Transverse colon (tissue), 4 donors: Measurements from ENCODE around the gene IARS2. TPM values are rescaled to one million over a fixed set of nuclear protein-coding genes. Genes with fewer than 3 reads are reported as not detected.
A peak's percentile ranks its signal among the peaks of the same experiment; 100 is the strongest.
"Not testable (repeated sequence)": the region's sequence is repeated elsewhere in the genome, so short reads cannot be mapped to it uniquely, and the experiment has no call there.

Experiments used
- DNase-seq: peaks from one replicate; pipeline ENCODE4 v3.0.0-alpha.2; 2019
- H3K27ac ChIP-seq, 4 donors: fragments of 200-600 bp; sonication (generic); 2 replicates each; pipeline ENCODE4 v1.5.1; 2016 to 2018; ENCODE audit warnings: inconsistent platforms in 4 of 4
- H3K27me3 ChIP-seq: fragments of 200-600 bp; sonication (generic); 2 replicates; pipeline ENCODE4 v1.5.1; 2017; ENCODE audit warnings: inconsistent platforms
- H3K36me3 ChIP-seq, 4 donors: fragments of 200-600 bp; sonication (generic); 2 replicates each; pipeline ENCODE4 v1.5.1; 2017 to 2019; ENCODE audit warnings: inconsistent platforms in 4 of 4
- H3K4me1 ChIP-seq, 4 donors: fragments of 200-600 bp; sonication (generic); 2 replicates each; pipeline ENCODE4 v1.5.1; 2017 to 2020; ENCODE audit warnings: inconsistent platforms in 4 of 4
- H3K4me3 ChIP-seq, 4 donors: fragments of 200-600 bp; sonication (generic); 1 replicate in 1 of 4; 2 replicates in 3 of 4; pipeline versions ENCODE4 v1.5.1 to v1.6.1; 2017 to 2019; ENCODE audit warnings: inconsistent platforms in 4 of 4
- H3K9me3 ChIP-seq, 2 donors: fragments of 200-600 bp; sonication (generic); 2 replicates each; pipeline ENCODE4 v1.5.1; 2017 to 2019; ENCODE audit warnings: inconsistent platforms in 2 of 2
- EP300 ChIP-seq: sonication (generic); formaldehyde crosslinking; IDR thresholded peaks from one replicate; pipeline ENCODE4 v1.6.1; 2017; ENCODE audit warnings: antibody characterized with exemption, low read depth
- POLR2A ChIP-seq: fragments of 450-650 bp; IDR thresholded peaks from one replicate; pipeline ENCODE4 v1.6.1; 2016; ENCODE audit warnings: antibody characterized with exemption, mild to moderate bottlenecking, moderate library complexity
- POLR2AphosphoS5 ChIP-seq, 3 donors: sonication (generic); formaldehyde crosslinking; IDR thresholded peaks; one replicate each; pipeline ENCODE4 v1.6.1; 2016; ENCODE audit warnings: antibody characterized with exemption in 3 of 3
- WGBS, 2 donors: methylation state at CpG; one replicate each; pipeline ENCODE4 v1.1.5; 2018; ENCODE audit warnings: low coverage in 1 of 2; 5-methylcytosine and 5-hydroxymethylcytosine counted together
- in situ Hi-C, 4 donors: fragments of 200-750 bp; cut with MboI; loops; one replicate each; pipeline versions ENCODE4 v1.15.0 to v1.15.1; 2017; ENCODE audit warnings: low sequenced_read_pairs in 3 of 4, low pct_ligation_motif_present in 1 of 4, low pct_unique_long_range_greater_than_20kb in 1 of 4
- intact Hi-C: fragments of 100-400 bp; cut with DNase I; formaldehyde crosslinking; loops from one replicate; pipeline ENCODE4 v1.15.1; 2023; ENCODE audit warnings: low total_unique reads
- total RNA-seq, 4 donors: library from RNA; depleted of rRNA; stranded (reverse); fragments of >200 nt; gene quantifications; one replicate each; pipeline ENCODE4 v1.1.0, GENCODE V29; 2016
- TF ChIP-seq, protein P1 (sequence below), 5 experiments: fragments of 200-600 bp in 3 of 5; fragments of 450-650 bp in 2 of 5; sonication (generic) in 3 of 5; IDR thresholded peaks; 1 replicate in 2 of 5; 2 replicates in 3 of 5; pipeline ENCODE4 v1.5.1; 2016 to 2017; ENCODE audit warnings: antibody characterized with exemption in 5 of 5, inconsistent platforms in 3 of 5, mild to moderate bottlenecking in 2 of 5, moderate library complexity in 1 of 5

IARS2 gene
- total RNA-seq, 4 donors from 2014 or later: 46.2 to 87.0 (median 70.8) TPM

DNA sequence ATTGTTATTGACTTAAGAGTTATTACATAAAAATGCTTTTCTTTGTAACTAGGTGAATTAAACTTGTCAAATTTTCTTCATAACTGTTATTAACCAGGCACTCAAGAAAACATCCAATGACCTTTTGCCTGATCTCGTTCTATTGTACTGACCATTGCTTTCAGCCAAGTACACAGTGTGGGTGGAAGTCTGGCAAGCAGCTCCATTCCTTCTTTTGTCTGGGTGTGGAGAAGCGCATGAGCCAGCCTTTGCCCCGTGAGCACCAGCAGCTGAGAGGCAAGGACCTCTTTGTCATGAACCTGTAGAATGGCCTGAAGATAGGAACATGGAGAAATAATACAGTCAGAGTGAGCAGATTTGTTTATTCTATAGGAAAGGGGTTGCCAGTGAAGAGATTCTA lies 57.5 kb downstream of the IARS2 start:
- no peaks in the 10 kb centered on the region for H3K9me3 ChIP-seq
- no peaks in the 10 kb centered on the region for H3K27me3 ChIP-seq
- peaks cover 0 to 3% (median 0%) of the 10 kb centered on the region in 4 donors for H3K4me1 ChIP-seq
- peaks cover 0 to 33% (median 8%) of the 10 kb centered on the region in 4 donors for H3K36me3 ChIP-seq
- in situ Hi-C loops (no loop called here), intact Hi-C loops (no loop called here)
- no peak overlapping the region for H3K27ac ChIP-seq
- 72 to 78% methylated on average over 3 of the region's 3 CpGs for WGBS, 2 donors
- H3K4me3 ChIP-seq: no peak overlapping the region
- no peak for DNase-seq
- TF ChIP-seq EP300: no peak
- TF ChIP-seq, protein P1, sequence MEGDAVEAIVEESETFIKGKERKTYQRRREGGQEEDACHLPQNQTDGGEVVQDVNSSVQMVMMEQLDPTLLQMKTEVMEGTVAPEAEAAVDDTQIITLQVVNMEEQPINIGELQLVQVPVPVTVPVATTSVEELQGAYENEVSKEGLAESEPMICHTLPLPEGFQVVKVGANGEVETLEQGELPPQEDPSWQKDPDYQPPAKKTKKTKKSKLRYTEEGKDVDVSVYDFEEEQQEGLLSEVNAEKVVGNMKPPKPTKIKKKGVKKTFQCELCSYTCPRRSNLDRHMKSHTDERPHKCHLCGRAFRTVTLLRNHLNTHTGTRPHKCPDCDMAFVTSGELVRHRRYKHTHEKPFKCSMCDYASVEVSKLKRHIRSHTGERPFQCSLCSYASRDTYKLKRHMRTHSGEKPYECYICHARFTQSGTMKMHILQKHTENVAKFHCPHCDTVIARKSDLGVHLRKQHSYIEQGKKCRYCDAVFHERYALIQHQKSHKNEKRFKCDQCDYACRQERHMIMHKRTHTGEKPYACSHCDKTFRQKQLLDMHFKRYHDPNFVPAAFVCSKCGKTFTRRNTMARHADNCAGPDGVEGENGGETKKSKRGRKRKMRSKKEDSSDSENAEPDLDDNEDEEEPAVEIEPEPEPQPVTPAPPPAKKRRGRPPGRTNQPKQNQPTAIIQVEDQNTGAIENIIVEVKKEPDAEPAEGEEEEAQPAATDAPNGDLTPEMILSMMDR (IDR thresholded peaks at IDR 0.05): no peak
- no peak for TF ChIP-seq POLR2AphosphoS5 (IDR thresholded peaks at IDR 0.05)
- no peak for TF ChIP-seq POLR2A

DNA sequence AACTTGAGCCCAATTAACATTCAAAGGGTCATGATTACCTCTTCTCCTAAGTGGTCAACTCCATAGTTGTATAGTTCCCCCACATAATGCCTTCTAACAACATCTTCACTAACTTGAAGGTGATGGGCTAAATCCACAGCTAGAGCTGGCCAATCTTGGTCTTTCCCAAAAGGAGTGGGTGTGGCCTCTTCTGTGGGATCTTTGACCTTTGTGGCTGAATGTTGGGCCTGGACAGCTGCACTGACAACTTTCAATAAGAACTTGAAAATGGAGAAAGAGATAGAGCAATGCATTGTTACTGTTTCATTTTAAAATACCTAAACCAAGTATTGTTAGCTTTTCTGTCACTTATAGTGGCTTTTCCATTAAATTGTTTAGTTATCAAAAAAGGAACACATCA lies 59.2 kb downstream of the IARS2 start:
- H3K4me3 ChIP-seq: no peak overlapping the region
- H3K9me3 ChIP-seq: no peaks in the 10 kb centered on the region
- peaks cover 0 to 5% (median 3%) of the 10 kb centered on the region in 4 donors for H3K4me1 ChIP-seq
- in situ Hi-C loops: no loop called here
- no peaks in the 10 kb centered on the region for H3K27me3 ChIP-seq
- H3K36me3 ChIP-seq: peaks cover 0 to 29% (median 13%) of the 10 kb centered on the region in 4 donors
- intact Hi-C loops: no loop called here
- DNase-seq: no peak
- H3K27ac ChIP-seq: no peak overlapping the region
- TF ChIP-seq POLR2AphosphoS5 (IDR thresholded peaks at IDR 0.05): no peak
- TF ChIP-seq EP300: no peak
- no peak for TF ChIP-seq POLR2A
- TF ChIP-seq, protein P1 (IDR thresholded peaks at IDR 0.05): no peak

DNA sequence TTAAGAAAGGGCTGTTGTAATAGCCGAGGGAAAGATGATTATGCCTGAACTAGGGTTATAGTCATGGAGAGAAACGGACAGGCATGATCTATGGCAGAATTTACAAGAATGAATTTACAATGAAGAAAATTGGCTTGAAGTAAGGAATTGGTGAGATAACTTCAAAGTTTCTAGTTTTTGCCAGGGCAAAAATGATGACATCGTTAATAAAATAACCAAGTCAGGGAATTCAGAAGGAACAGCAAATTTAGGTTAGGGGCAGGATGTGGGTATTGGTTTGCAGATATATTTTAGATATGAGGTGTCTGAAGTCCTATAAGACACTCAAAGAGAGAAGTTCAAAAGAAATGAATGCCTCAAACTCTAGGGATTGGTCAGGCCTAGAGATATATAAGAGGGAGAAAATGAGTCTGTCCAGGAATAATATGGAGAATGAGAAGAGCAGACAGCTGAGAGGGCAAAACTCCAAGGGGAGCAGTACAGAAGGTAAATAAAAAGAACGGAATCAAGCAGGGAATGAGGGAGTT lies 62.8 kb downstream of the IARS2 start:
- Histone ChIP-seq H3K36me3 (peaks cover 0 to 27% (median 13%) of the 10 kb centered on the region in 4 donors), H3K27me3 (no peaks in the 10 kb centered on the region), H3K27ac (no peak overlapping the region), H3K9me3 (no peaks in the 10 kb centered on the region), H3K4me3 (no peak overlapping the region), H3K4me1 (peaks cover 0 to 13% (median 5%) of the 10 kb centered on the region in 4 donors)
- no peak for TF ChIP-seq EP300
- no peak for TF ChIP-seq POLR2A
- TF ChIP-seq, protein P1 (IDR thresholded peaks at IDR 0.05): no peak
- no peak for TF ChIP-seq POLR2AphosphoS5 (IDR thresholded peaks at IDR 0.05)
- WGBS, 2 donors: 90 to 93% methylated on average over 4 of the region's 4 CpGs
- DNase-seq: no peak
- in situ Hi-C loops: no loop called here
- intact Hi-C loops: no loop called here

DNA sequence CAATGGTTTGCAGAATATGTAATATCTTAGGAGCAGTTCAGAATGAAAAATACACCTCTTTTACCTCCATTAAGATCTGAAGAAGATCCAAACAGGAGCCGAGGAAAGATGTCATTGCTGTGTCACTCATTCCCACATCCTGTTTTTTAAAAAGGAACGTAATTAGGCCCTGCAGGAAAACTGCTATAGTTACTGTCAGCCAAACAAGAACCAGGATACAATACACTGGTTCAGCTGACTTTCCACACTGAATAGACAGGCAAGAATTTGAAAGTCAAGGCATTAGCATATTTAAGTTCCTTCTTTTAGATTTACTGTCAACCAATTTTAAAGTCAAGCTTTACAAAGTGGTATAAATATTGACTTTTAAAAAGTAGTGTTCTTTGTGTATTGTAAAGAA lies 63.8 kb downstream of the IARS2 start:
- TF ChIP-seq, protein P1 (IDR thresholded peaks at IDR 0.05): no peak
- TF ChIP-seq EP300: no peak
- TF ChIP-seq POLR2A: no peak
- no peak for TF ChIP-seq POLR2AphosphoS5 (IDR thresholded peaks at IDR 0.05)
- Histone ChIP-seq H3K4me3 (no peak overlapping the region), H3K4me1 (peaks cover 0 to 13% (median 5%) of the 10 kb centered on the region in 4 donors), H3K9me3 (no peaks in the 10 kb centered on the region), H3K27ac (peak overlapping the region in 1 of 4 donors; percentile 44), H3K36me3 (peaks cover 0 to 32% (median 12%) of the 10 kb centered on the region in 4 donors), H3K27me3 (no peaks in the 10 kb centered on the region)
- 48 to 72% methylated on average over 2 of the region's 2 CpGs for WGBS, 2 donors
- no peak for DNase-seq
- intact Hi-C loops (no loop called here), in situ Hi-C loops (no loop called here)

GRCh38 chr1:220158530-220158929 lies 64.6 kb downstream of the IARS2 start:
- 51 to 77% methylated on average over 4 to 7 of the region's 7 CpGs for WGBS, 2 donors
- in situ Hi-C loops, DNase-seq, intact Hi-C loops, H3K9me3 ChIP-seq, H3K4me3 ChIP-seq, H3K27me3 ChIP-seq: not testable (repeated sequence)
- Histone ChIP-seq H3K36me3 (peaks cover 0 to 35% (median 8%) of the 10 kb centered on the region in 4 donors), H3K4me1 (peaks cover 0 to 13% (median 5%) of the 10 kb centered on the region in 4 donors), H3K27ac (peak overlapping the region in 2 of 4 donors; percentile 44 to 45)
